Measurements from ENCODE around the gene SEMA3D. TPM values are rescaled to one million over a fixed set of nuclear protein-coding genes. Genes with fewer than 3 reads are reported as not detected.

The SEMA3D gene
- total and polyA plus RNA-seq, 11 donors = 0.10 to 8.6 (median 0.88) TPM

GRCh38 chr7:85010306-85010705 lies 176.6 kb downstream of the SEMA3D start:
- Histone ChIP-seq H3K4me1 (no peaks in the 10 kb centered on the region), H3K27me3 (no peaks in the 10 kb centered on the region), H3K4me3 (no peak overlapping the region), H3K9me3 (no peaks in the 10 kb centered on the region), H3K27ac (no peak overlapping the region), H3K36me3 (no peaks in the 10 kb centered on the region)
- DNase-seq = no peak
- intact Hi-C loops (cut with DNase I) = no loop called here
- no peak for ATAC-seq
- TF ChIP-seq POLR2A (IDR thresholded peaks at IDR 0.05) = no peak
- no peak for TF ChIP-seq CTCF (IDR thresholded peaks at IDR 0.05)

DNA sequence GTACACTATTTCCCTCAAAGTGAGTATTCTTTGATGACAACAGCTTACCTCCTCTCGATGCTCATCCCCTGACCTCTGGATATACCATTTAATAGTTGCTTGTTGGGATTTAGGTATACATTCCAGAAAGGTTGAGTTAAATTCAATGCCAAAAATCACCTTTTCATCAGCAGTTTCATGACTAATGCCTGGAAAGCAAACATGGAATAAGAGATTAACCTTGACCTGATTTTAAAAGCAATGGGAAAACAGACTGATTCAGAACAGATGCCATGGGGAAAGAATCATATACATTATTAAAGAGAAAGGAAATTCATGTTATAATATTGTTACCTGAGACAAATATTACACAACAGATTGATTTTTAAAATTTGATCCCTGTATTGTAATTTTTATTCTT lies 180.1 kb downstream of the SEMA3D start:
- intact Hi-C loops (cut with DNase I) = no loop called here
- Histone ChIP-seq H3K4me3 (no peak overlapping the region), H3K27me3 (no peaks in the 10 kb centered on the region), H3K4me1 (peaks cover 0 to 5% (median 0%) of the 10 kb centered on the region in 12 donors), H3K9me3 (no peaks in the 10 kb centered on the region), H3K27ac (no peak overlapping the region), H3K36me3 (no peaks in the 10 kb centered on the region)
- DNase-seq (no peak), ATAC-seq (no peak)
- 89 to 99% (median 96%) methylated on average over 1 of the region's 1 CpG for WGBS, 4 donors
- TF ChIP-seq POLR2A (IDR thresholded peaks at IDR 0.05) (no peak), CTCF (IDR thresholded peaks at IDR 0.05) (no peak)

- no peak for TF ChIP-seq CTCF (IDR thresholded peaks at IDR 0.05)
- TF ChIP-seq POLR2A (IDR thresholded peaks at IDR 0.05) = no peak
- peaks cover 0 to 8% (median 0%) of the 10 kb centered on the region in 12 donors for H3K4me1 ChIP-seq
- H3K36me3 ChIP-seq = no peaks in the 10 kb centered on the region
- ATAC-seq = no peak
- DNase-seq = no peak
- intact Hi-C loops (cut with DNase I) = no loop called here
- 26 to 57% (median 45%) methylated on average over 2 of the region's 2 CpGs for WGBS, 4 donors
- H3K27me3 ChIP-seq = no peaks in the 10 kb centered on the region
- no peak overlapping the region for H3K4me3 ChIP-seq
- H3K9me3 ChIP-seq = no peaks in the 10 kb centered on the region
- H3K27ac ChIP-seq = peak overlapping the region in 1 of 12 donors; percentile 6
Measured at GRCh38 chr7:85004402-85004801, 182.5 kb downstream of the SEMA3D start.

DNA sequence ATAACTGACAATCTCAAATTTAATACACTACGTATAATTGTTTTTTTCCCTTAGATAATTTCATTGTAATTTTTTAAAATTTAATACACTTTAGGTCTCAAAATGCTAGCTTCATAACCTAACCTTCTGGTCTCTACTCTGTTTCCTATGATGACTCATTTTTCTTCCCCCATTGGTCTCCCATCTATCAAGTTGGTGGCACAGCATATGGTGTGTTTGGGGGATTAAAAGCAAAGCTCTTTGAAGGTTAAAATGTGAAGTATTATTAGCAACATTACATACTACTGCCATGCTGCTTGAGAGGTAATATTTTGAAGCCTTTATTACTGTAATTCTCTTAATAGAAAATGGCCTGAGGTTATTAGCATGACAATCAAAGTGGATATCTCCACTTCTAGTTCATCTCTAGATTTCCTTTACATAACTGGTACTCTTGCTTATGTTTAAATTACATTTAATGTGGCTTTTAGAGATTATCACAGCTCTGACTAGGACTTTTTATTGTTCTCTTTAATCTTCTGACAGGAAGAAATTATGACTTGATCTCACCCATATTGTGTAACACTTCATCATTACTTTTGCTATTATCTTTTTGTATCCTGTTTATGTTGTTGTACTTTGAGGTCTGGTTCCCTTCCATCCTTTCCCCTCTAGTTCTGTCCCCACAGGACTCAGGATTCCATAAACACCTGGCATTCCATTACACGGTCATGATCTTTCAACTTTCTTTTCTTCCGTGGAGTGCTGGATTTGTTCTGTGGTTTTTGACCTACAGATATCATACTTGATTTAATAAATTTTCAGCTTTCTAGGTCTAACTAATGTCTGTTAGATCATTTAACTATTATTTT lies 185.1 kb downstream of the SEMA3D start:
- no peaks in the 10 kb centered on the region for H3K9me3 ChIP-seq
- intact Hi-C loops (cut with DNase I) = no loop called here
- no peak for TF ChIP-seq CTCF (IDR thresholded peaks at IDR 0.05)
- TF ChIP-seq POLR2A (IDR thresholded peaks at IDR 0.05) = no peak

More for the DNA sequence above, 185.1 kb downstream of the SEMA3D start:
- H3K27ac ChIP-seq = no peak overlapping the region
- DNase-seq (no peak), ATAC-seq (no peak)
- no peak overlapping the region for H3K4me3 ChIP-seq
- H3K27me3 ChIP-seq = no peaks in the 10 kb centered on the region
- H3K4me1 ChIP-seq = peaks cover 0 to 8% (median 0%) of the 10 kb centered on the region in 12 donors
- WGBS, 4 donors = 61 to 66% (median 63%) methylated on average over 3 of the region's 3 CpGs
- no peaks in the 10 kb centered on the region for H3K36me3 ChIP-seq
